SU-DHL-6 (cell line): Measurements from ENCODE around the gene CHL1.

ENCODE experiments used
- EZH2phosphoT487 ChIP-seq: fragments of 200-600 bp; sonication (generic), shearing (Covaris generic); conservative IDR thresholded peaks from 2 replicates; pipeline ENCODE4 v1.6.1; 2018; ENCODE audit warnings: mild to moderate bottlenecking, antibody characterized with exemption, low read length, moderate library complexity, mixed read lengths
- TF ChIP-seq, protein P1 (sequence below): fragments of 200-600 bp; sonication (generic); IDR thresholded peaks from one replicate; pipeline ENCODE4 v1.5.1; 2017; ENCODE audit warnings: antibody characterized with exemption, mild to moderate bottlenecking, low read length, moderate library complexity; ENCODE audit not compliant: insufficient read depth, poor library complexity, severe bottlenecking

DNA sequence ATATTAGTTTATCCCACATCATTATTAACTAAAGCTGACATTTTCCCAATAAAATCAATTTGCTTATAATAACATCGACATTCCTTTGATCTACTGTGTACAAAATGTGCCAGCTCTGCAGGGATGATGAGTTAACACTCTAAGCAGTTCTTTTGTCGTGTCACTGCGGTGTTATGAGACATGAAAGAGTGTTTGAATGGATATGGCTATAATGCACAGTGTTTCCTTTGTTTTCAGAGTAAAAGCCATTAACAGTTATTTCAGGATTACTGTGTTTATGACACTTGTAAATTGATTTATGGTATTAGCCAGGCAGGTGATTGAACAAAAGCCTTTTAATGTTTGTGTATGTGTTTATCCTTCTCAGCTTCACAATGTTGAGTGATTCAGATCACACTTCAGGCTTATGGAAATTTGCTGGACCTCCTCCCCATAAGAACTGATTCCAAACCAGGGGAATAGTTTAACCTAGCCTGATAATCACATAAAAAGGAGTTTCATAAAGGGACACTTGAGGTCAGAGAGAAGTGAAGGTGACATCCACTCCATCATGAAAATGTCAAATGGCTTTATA lies 115.7 kb downstream of the CHL1 start:
- TF ChIP-seq, protein P1, sequence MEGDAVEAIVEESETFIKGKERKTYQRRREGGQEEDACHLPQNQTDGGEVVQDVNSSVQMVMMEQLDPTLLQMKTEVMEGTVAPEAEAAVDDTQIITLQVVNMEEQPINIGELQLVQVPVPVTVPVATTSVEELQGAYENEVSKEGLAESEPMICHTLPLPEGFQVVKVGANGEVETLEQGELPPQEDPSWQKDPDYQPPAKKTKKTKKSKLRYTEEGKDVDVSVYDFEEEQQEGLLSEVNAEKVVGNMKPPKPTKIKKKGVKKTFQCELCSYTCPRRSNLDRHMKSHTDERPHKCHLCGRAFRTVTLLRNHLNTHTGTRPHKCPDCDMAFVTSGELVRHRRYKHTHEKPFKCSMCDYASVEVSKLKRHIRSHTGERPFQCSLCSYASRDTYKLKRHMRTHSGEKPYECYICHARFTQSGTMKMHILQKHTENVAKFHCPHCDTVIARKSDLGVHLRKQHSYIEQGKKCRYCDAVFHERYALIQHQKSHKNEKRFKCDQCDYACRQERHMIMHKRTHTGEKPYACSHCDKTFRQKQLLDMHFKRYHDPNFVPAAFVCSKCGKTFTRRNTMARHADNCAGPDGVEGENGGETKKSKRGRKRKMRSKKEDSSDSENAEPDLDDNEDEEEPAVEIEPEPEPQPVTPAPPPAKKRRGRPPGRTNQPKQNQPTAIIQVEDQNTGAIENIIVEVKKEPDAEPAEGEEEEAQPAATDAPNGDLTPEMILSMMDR = no peak
- no peak for TF ChIP-seq EZH2phosphoT487
